Hepatocyte (in vitro differentiated cells): ENCODE measurements around the gene HAND1. TPM values are rescaled to one million over a fixed set of nuclear protein-coding genes. Genes with fewer than 3 reads are reported as not detected.

Experiments used
- DNase-seq: peaks from one replicate; pipeline ENCODE4 v3.0.0-alpha.2; 2016; ENCODE audit warnings: low spot score
- H2AFZ ChIP-seq: fragments of 200-600 bp; sonication (generic); 2 replicates; pipeline ENCODE4 v1.6.0; 2016; ENCODE audit warnings: antibody characterized with exemption, mild to moderate bottlenecking
- H3K27ac ChIP-seq: fragments of 200-600 bp; sonication (generic); 2 replicates; pipeline ENCODE4 v1.5.1; 2016; ENCODE audit warnings: mild to moderate bottlenecking
- H3K27me3 ChIP-seq: fragments of 200-600 bp; sonication (generic); 2 replicates; pipeline ENCODE4 v1.6.1; 2016
- H3K36me3 ChIP-seq: fragments of 200-600 bp; sonication (generic); replicated peaks from 2 replicates; pipeline ENCODE4 v1.5.1; 2016; ENCODE audit warnings: low read depth; ENCODE audit not compliant: insufficient read depth
- H3K4me1 ChIP-seq: fragments of 200-600 bp; sonication (generic); 2 replicates; pipeline ENCODE4 v1.5.1; 2016; ENCODE audit warnings: mild to moderate bottlenecking, moderate library complexity; ENCODE audit not compliant: insufficient read depth
- H3K4me2 ChIP-seq: fragments of 200-600 bp; sonication (generic); 2 replicates; pipeline ENCODE4 v1.6.0; 2016
- H3K4me3 ChIP-seq: fragments of 200-600 bp; sonication (generic); 2 replicates; pipeline ENCODE4 v1.5.1; 2016; ENCODE audit warnings: mild to moderate bottlenecking
- H3K79me2 ChIP-seq: fragments of 200-600 bp; sonication (generic); 2 replicates; pipeline ENCODE4 v1.6.0; 2017; ENCODE audit warnings: mild to moderate bottlenecking
- H3K9me2 ChIP-seq: fragments of 200-600 bp; sonication (generic); replicated peaks from 2 replicates; pipeline ENCODE4 v1.6.0; 2017; ENCODE audit warnings: mild to moderate bottlenecking; ENCODE audit not compliant: insufficient read depth
- H3K9me3 ChIP-seq: fragments of 200-600 bp; sonication (generic); 2 replicates; pipeline ENCODE4 v1.5.1; 2016; ENCODE audit warnings: low read depth, mild to moderate bottlenecking
- H4K20me1 ChIP-seq: fragments of 200-600 bp; sonication (generic); 2 replicates; pipeline ENCODE4 v1.6.0; 2016; ENCODE audit warnings: mild to moderate bottlenecking; ENCODE audit not compliant: insufficient read depth, poor library complexity, severe bottlenecking
- EZH2 ChIP-seq: fragments of 200-600 bp; sonication (generic); IDR thresholded peaks from 2 replicates; pipeline ENCODE4 v1.6.1; 2016; ENCODE audit warnings: antibody characterized with exemption, mild to moderate bottlenecking, borderline replicate concordance
- EZH2phosphoT487 ChIP-seq: fragments of 200-600 bp; sonication (generic); IDR thresholded peaks from one replicate; pipeline ENCODE4 v1.6.1; 2018; ENCODE audit warnings: antibody characterized with exemption, mild to moderate bottlenecking, low read depth, moderate library complexity; ENCODE audit not compliant: unreplicated experiment, severe bottlenecking
- whole genome bisulfite sequencing: methylation state at CpG from one replicate; pipeline ENCODE4 v1.1.6; 2016; ENCODE audit warnings: low lambda C conversion rate; ENCODE audit errors: missing lambda C conversion rate; 5-methylcytosine and 5-hydroxymethylcytosine counted together
- polyA plus RNA-seq: library from polyadenylated mRNA; unstranded; fragments of >200 nt; fragmentation: Nextera tagmentation; extraction: Ambion mirVana; gene quantifications from 2 replicates; pipeline ENCODE4 v1.2.1, GENCODE V29; 2016
- total RNA-seq: library from RNA; depleted of rRNA; stranded (reverse); fragments of >200 nt; gene quantifications from 2 replicates; pipeline ENCODE4 v1.2.3, GENCODE V29; 2014
- TF ChIP-seq, protein P1 (sequence below): fragments of 200-600 bp; sonication (generic); IDR thresholded peaks from 2 replicates; pipeline ENCODE4 v1.5.1; 2016; ENCODE audit warnings: antibody characterized with exemption, mild to moderate bottlenecking; ENCODE audit not compliant: poor library complexity

The HAND1 gene
- total and polyA plus RNA-seq, 2 experiments from 2014 or later: 39.2 to 118 TPM

DNA sequence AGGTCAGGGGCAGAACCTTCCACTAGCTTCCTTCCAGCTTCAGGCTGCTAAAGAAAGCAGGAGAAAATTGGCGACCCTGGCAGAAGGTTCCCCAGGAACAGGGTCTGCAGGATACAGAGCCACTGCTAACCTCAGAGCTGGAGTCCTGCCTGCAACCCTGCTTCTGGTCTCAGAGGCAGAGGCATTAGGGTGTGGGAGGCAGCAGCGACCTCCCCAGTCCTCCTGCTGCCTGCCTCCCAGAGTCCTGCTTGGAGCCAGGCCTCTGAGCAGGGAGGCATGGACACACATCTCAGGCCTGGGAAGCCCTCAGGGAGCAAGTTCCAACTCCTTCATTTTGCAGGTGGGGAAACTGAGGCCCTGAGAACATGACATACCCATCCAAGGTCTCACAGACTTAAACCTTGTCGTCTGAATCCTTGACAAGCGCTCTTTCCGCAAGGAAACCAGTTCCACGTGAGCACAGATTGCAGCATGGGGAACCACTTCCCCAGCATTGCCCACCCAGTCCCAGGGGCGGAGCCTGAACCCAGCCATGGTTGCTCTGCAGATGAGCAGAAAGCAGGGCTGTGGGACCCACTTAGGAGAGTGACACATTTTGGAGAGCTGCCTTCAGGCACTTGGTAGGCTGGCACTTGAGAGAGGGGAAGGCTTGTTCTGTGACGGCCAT lies 28.2 kb upstream of the HAND1 start:
- Histone ChIP-seq H3K4me1 (no peaks in the 10 kb centered on the region), H3K4me3 (no peak overlapping the region), H3K79me2 (no peaks in the 10 kb centered on the region), H3K36me3 (no peaks in the 10 kb centered on the region), H4K20me1 (no peaks in the 10 kb centered on the region), H3K27me3 (no peaks in the 10 kb centered on the region), H2AFZ (no peak overlapping the region), H3K27ac (no peak overlapping the region), H3K9me2 (no peaks in the 10 kb centered on the region), H3K9me3 (no peaks in the 10 kb centered on the region), H3K4me2 (no peak overlapping the region)
- TF ChIP-seq, protein P1, sequence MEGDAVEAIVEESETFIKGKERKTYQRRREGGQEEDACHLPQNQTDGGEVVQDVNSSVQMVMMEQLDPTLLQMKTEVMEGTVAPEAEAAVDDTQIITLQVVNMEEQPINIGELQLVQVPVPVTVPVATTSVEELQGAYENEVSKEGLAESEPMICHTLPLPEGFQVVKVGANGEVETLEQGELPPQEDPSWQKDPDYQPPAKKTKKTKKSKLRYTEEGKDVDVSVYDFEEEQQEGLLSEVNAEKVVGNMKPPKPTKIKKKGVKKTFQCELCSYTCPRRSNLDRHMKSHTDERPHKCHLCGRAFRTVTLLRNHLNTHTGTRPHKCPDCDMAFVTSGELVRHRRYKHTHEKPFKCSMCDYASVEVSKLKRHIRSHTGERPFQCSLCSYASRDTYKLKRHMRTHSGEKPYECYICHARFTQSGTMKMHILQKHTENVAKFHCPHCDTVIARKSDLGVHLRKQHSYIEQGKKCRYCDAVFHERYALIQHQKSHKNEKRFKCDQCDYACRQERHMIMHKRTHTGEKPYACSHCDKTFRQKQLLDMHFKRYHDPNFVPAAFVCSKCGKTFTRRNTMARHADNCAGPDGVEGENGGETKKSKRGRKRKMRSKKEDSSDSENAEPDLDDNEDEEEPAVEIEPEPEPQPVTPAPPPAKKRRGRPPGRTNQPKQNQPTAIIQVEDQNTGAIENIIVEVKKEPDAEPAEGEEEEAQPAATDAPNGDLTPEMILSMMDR: no peak
- no peak for TF ChIP-seq EZH2phosphoT487
- TF ChIP-seq EZH2: no peak
- DNase-seq: no peak
- 91% methylated on average over 8 of the region's 8 CpGs for WGBS

DNA sequence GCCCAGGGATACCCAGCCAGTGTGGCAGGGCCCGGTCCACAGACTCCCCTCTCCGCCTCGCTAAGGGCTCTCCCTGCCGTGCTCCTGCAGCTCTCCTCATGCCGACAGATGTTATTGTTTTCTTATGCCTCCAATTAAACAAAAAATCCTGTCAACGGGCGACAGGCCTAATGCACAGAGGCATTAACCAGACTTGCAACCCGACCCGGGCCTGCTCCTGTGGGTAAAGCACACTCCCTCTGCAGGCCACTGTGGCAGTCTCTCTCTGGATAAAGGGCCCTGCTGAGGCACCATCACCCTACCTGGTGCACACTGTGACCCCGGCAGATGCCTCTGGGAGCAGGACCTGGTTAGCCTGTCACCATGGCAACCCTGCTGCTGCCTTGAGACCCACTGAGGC lies 27.5 kb upstream of the HAND1 start:
- no peak for DNase-seq
- Histone ChIP-seq H3K36me3 (no peaks in the 10 kb centered on the region), H2AFZ (no peak overlapping the region), H4K20me1 (no peaks in the 10 kb centered on the region), H3K9me2 (no peaks in the 10 kb centered on the region), H3K9me3 (no peaks in the 10 kb centered on the region), H3K4me2 (no peak overlapping the region), H3K27me3 (no peaks in the 10 kb centered on the region), H3K4me3 (no peak overlapping the region), H3K27ac (no peak overlapping the region), H3K79me2 (no peaks in the 10 kb centered on the region), H3K4me1 (no peaks in the 10 kb centered on the region)
- TF ChIP-seq, protein P1: peak; percentile 13
- TF ChIP-seq EZH2phosphoT487: no peak
- 38% methylated on average over 10 of the region's 10 CpGs for WGBS

DNA sequence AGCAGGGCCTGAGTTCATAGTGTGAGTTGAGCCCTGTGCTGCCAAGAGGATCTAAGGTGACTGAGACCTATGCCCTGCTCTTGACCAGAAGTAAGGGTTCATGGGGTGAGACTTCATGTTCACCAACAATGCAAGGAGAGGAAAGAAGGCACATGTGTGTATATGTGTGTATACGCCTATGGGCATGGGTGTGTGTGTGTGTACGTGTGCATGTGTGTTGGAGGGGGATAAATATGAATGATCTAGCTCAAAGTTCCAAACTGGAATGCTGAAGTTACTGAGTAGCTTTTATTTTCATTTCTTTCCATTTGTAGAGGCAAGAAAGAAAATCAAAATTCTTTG lies 25.6 kb upstream of the HAND1 start:
- no peaks in the 10 kb centered on the region for H3K9me2 ChIP-seq
- no peak overlapping the region for H3K4me2 ChIP-seq
- no peak for DNase-seq
- no peaks in the 10 kb centered on the region for H3K36me3 ChIP-seq
- H3K9me3 ChIP-seq: no peaks in the 10 kb centered on the region
- no peak for TF ChIP-seq EZH2
- TF ChIP-seq, protein P1: no peak
- no peak for TF ChIP-seq EZH2phosphoT487
- H3K27me3 ChIP-seq: no peaks in the 10 kb centered on the region
- no peak overlapping the region for H3K27ac ChIP-seq
- no peaks in the 10 kb centered on the region for H3K4me1 ChIP-seq
- 98% methylated on average over 2 of the region's 2 CpGs for WGBS
- H3K79me2 ChIP-seq: no peaks in the 10 kb centered on the region
- no peaks in the 10 kb centered on the region for H4K20me1 ChIP-seq
- no peak overlapping the region for H2AFZ ChIP-seq
- no peak overlapping the region for H3K4me3 ChIP-seq
